Putamen (tissue), 1 donor: ENCODE data around the gene SPRR2G.
"Not testable (repeated sequence)": the region's sequence is repeated elsewhere in the genome, so short reads cannot be mapped to it uniquely, and the experiment has no call there.

Experiments
- DNase-seq: peaks from one replicate; pipeline ENCODE4 v3.0.0-alpha.2; 2016; ENCODE audit warnings: low spot score

The SPRR2G gene

DNA sequence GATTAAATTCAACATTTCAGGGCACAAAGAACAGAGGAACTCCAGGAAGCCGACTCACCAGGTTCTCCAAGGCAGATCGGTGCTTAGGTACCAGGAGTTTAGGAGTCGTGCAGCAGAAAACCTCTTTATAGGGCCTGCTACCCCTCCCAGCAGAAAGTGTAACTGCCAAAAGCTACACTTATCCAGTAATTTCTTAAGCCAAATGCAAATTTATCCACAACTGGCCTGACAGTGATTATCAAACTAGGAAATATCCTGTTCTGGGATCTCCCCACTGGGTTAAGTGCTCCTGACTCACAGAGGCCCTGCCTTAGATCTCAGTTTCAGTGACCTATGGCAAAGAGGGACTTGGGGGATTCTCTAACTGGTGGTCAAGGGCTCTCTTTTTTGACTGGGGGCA is 37.3 kb downstream of the SPRR2G start, which contains the start of gene SPRR2F:
TSS of gene SPRR2F (minus strand) at position 101 of the 400 bp plus-strand sequence. CDS start 783 bp downstream, outside the sequence.
- DNase-seq = no peak

DNA sequence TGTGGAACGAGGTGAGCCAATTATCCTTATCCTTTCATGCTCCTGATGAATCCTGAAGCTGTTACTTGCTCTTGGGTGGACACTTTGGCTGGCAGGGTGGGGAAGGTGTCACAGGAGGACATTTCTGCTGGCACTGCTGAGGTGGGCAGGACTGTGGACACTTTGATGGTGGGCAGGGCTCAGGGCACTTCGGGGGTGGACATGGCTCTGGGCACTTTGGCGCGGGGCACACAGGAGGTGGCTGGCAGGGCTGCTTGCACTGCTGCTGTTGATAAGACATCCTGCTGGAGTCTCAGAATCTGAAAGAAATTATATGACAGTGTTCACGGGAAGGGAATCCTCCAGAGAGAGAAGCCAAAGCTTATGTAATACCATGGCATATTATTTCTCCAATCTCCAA is 38.2 kb downstream of the SPRR2G start:
- not testable (repeated sequence) for DNase-seq

DNA sequence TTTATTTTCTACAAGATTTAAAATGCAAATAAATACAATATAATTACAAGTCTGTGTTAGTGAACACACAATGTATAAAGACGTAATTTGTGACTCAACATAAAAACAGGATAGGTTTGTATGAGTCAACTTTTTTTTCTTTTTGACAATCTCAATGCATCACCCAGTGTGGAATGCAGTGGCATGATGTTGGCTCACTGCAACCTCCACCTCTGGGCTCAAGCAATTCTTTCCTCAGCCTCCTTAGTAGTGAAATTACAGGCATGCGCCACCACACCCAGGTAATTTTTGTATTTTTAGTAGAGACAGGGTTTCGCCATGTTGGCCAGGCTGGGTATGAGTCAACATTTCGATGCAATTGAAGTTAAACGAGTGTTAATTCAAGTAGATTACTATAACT is 50.4 kb downstream of the SPRR2G start:
- DNase-seq = no peak
